ENCODE results near the gene PTPRN2. TPM values are rescaled to one million over a fixed set of nuclear protein-coding genes. Genes with fewer than 3 reads are reported as not detected.

PTPRN2 gene
- total RNA-seq, 1 donor from 2014 or later, result 1.8 TPM

- TF ChIP-seq, protein P1, sequence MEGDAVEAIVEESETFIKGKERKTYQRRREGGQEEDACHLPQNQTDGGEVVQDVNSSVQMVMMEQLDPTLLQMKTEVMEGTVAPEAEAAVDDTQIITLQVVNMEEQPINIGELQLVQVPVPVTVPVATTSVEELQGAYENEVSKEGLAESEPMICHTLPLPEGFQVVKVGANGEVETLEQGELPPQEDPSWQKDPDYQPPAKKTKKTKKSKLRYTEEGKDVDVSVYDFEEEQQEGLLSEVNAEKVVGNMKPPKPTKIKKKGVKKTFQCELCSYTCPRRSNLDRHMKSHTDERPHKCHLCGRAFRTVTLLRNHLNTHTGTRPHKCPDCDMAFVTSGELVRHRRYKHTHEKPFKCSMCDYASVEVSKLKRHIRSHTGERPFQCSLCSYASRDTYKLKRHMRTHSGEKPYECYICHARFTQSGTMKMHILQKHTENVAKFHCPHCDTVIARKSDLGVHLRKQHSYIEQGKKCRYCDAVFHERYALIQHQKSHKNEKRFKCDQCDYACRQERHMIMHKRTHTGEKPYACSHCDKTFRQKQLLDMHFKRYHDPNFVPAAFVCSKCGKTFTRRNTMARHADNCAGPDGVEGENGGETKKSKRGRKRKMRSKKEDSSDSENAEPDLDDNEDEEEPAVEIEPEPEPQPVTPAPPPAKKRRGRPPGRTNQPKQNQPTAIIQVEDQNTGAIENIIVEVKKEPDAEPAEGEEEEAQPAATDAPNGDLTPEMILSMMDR (IDR thresholded peaks at IDR 0.05), result no peak
- ChIA-PET CTCF (no interaction called here), POLR2A (no interaction called here)
- Mint-ChIP-seq H3K27me3 (no peaks in the 10 kb centered on the region), H3K4me1 (no peaks in the 10 kb centered on the region), H3K27ac (no peak overlapping the region), H3K9me3 (peaks cover 16% of the 10 kb centered on the region), H3K36me3 (ENCODE audit: low read depth) (no peaks in the 10 kb centered on the region), H3K4me3 (no peak overlapping the region)
- intact Hi-C loops (cut with micrococcal nuclease), result no loop called here
- DNase-seq (no peak), ATAC-seq (ENCODE audit: low read depth) (no peak)
These were observed 543.8 kb downstream of the PTPRN2 start for GRCh38 chr7:158043551-158044481.

GRCh38 chr7:158042156-158042880 lies 545.3 kb downstream of the PTPRN2 start:
- TF ChIP-seq, protein P1 (IDR thresholded peaks at IDR 0.05), result no peak
- no peak overlapping the region for H3K27ac Mint-ChIP-seq
- no peaks in the 10 kb centered on the region for H3K4me1 Mint-ChIP-seq
- H3K36me3 Mint-ChIP-seq (ENCODE audit: low read depth), result no peaks in the 10 kb centered on the region
- intact Hi-C loops (cut with micrococcal nuclease), result no loop called here
- DNase-seq (no peak), ATAC-seq (ENCODE audit: low read depth) (no peak)
- H3K9me3 Mint-ChIP-seq, result peaks cover 19% of the 10 kb centered on the region
- POLR2A ChIA-PET, result no interaction called here
- CTCF ChIA-PET, result no interaction called here
- H3K27me3 Mint-ChIP-seq, result no peaks in the 10 kb centered on the region
- H3K4me3 Mint-ChIP-seq, result no peak overlapping the region

DNA sequence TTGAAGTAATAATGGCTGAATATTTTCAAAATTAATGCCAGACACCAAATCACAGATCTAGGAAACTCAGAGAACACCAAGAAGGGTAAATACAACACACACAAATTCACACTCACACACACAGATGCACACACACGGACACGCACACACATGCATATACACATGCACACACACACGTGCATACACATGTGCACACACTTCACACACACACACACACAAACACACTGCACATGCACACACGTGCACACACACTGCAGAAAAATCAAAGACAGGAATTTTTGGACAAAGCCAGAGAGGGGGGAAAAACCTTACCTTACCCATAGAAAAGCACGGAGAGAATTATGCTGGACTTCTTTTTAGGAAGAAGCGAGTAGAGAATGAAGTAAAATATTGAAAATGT lies 547.4 kb downstream of the PTPRN2 start:
- intact Hi-C loops (cut with micrococcal nuclease), result no loop called here
- Mint-ChIP-seq H3K36me3 (ENCODE audit: low read depth) (no peaks in the 10 kb centered on the region), H3K27me3 (no peaks in the 10 kb centered on the region), H3K27ac (no peak overlapping the region), H3K4me1 (no peaks in the 10 kb centered on the region), H3K9me3 (peaks cover 22% of the 10 kb centered on the region), H3K4me3 (no peak overlapping the region)
- ChIA-PET CTCF (no interaction called here), POLR2A (no interaction called here)
- TF ChIP-seq, protein P1 (IDR thresholded peaks at IDR 0.05), result no peak
- ATAC-seq (ENCODE audit: low read depth) (no peak), DNase-seq (no peak)

GRCh38 chr7:158039270-158039669 lies 548.4 kb downstream of the PTPRN2 start:
- Mint-ChIP-seq H3K27ac (no peak overlapping the region), H3K4me1 (no peaks in the 10 kb centered on the region), H3K36me3 (ENCODE audit: low read depth) (no peaks in the 10 kb centered on the region), H3K9me3 (peaks cover 22% of the 10 kb centered on the region), H3K4me3 (no peak overlapping the region), H3K27me3 (no peaks in the 10 kb centered on the region)
- POLR2A ChIA-PET, result no interaction called here
- CTCF ChIA-PET, result no interaction called here
- intact Hi-C loops (cut with micrococcal nuclease), result no loop called here
- no peak for ATAC-seq (ENCODE audit: low read depth)
- DNase-seq, result no peak
- TF ChIP-seq, protein P1 (IDR thresholded peaks at IDR 0.05), result no peak

- H3K9me3 Mint-ChIP-seq, result peaks cover 25% of the 10 kb centered on the region
- ChIA-PET POLR2A (no interaction called here), CTCF (no interaction called here)
- no peaks in the 10 kb centered on the region for H3K36me3 Mint-ChIP-seq (ENCODE audit: low read depth)
- ATAC-seq (ENCODE audit: low read depth) (no peak), DNase-seq (no peak)
- H3K4me1 Mint-ChIP-seq, result no peaks in the 10 kb centered on the region
- no peak overlapping the region for H3K27ac Mint-ChIP-seq
- no peak overlapping the region for H3K4me3 Mint-ChIP-seq
- intact Hi-C loops (cut with micrococcal nuclease), result no loop called here
- TF ChIP-seq, protein P1 (IDR thresholded peaks at IDR 0.05), result no peak
- H3K27me3 Mint-ChIP-seq, result no peaks in the 10 kb centered on the region
These were observed 550.4 kb downstream of the PTPRN2 start for GRCh38 chr7:158037211-158037610.
